HPDE6-E6E7 (cell line): ENCODE data around the gene MYO1F.
"Not testable (repeated sequence)": the region's sequence is repeated elsewhere in the genome, so short reads cannot be mapped to it uniquely, and the experiment has no call there.

Source experiments
- DNase-seq: peaks from one replicate; pipeline ENCODE4 v3.0.0; 2011; ENCODE audit warnings: missing footprints; ENCODE audit errors: extremely low spot score

Gene MYO1F

DNA sequence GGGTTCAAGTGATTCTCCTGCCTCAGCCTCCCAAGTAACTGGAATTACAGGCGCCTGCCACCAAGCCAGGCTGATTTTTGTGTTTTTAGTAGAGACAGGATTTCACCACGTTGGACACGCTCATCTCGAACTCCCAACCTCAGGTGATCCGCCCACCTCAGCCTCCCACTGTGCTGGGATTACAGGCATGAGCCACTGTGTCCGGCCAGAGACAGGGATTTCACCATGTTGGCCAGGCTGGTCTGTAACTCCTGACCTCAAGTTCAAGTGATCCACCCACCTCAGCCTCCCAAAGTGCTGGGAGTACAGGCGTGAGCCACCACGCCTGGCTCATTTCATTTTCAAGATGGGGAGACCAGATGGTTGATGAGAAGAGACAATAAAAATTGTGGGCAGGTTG is 12.4 kb downstream of the MYO1F start:
- DNase-seq: not testable (repeated sequence)

DNA sequence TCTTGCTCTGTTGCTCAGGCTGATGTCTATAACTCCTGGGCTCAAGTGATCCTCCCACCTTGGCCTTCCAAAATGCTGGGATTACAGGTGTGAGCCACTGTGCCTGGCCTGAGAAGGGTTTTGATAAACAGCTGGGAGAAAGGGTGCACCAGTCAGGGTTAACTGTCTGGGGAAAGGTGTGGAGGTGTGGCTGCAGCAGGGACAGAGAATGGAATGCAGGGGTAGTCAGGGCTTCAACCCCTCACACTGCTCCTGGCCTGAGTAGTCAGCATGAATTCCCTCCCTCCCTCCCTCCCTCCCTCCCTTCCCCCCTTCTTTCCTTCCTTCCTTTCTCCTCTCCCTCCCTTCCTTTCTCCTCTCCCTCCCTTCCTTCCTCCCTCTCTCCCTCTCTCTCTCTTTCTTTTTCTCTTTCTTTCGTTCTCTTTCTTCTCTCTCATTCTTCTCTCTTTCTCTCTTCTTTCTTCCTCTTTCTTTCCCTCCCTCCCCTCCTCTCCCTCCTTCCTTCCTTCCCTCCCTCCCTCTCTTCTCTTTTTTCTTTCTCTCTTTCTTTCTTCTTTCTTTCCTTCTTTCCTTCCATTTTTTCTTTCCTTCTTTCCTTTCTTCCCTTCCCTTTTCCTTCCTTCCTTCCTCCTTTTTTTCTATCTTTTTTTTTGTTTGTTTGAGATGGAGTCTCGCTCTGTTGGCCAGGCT is 16.0 kb downstream of the MYO1F start:
- DNase-seq: no peak

DNA sequence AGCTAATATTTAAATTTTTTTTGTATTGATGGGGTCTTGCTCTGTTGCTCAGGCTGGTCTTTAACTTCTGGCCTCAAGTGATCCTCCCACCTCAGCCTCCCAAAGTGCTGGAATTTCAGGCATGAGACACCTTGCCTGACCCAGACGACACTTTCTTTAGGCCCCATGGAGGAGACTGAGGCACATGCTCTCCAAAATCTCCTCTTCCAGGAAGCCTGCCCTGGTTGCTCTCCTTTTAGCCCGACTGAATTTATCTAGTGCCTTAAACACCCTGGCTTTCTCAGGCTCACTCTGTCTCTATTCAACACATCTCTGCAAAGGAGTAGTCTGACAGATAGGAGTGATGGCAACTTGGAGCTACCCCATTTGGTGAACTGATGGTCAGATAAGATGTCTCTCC is 18.9 kb downstream of the MYO1F start:
- DNase-seq: no peak

DNA sequence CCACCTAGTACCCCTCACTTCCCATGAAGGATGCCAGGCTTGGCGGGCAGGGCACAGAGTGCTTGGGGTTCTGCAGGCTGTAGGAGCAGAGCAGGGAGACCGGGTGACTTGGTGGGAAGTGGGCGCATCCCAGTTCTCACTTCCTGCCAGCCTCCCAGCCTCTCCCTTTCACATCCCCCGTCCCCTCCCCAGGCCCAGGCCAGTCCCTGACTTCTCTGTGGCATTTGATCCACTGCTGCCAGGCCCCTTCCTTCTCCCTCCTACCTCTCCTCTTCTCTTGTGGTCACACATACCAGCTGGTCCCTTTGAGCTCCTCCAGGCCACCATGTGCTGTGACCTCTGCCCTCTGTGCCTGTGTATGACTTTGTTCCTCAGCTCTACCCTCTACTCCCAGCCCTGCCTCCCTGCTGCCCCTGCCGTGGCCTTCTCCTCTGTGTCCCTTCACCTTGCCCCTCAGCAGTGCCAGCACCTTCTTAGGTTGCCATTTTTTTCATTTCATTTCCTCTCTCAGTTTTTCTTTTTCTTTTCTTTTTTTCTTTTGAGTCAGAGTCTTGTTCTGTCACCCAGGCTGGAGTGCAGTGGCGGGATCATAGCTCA is 19.5 kb downstream of the MYO1F start:
- no peak for DNase-seq

- DNase-seq: not testable (repeated sequence)
These were observed 23.5 kb downstream of the MYO1F start for GRCh38 chr19:8553729-8554128.

- DNase-seq: no peak
These were observed 24.4 kb downstream of the MYO1F start for GRCh38 chr19:8552810-8553209.

- no peak for DNase-seq
These were observed 27.2 kb downstream of the MYO1F start for GRCh38 chr19:8550070-8550469.

DNA sequence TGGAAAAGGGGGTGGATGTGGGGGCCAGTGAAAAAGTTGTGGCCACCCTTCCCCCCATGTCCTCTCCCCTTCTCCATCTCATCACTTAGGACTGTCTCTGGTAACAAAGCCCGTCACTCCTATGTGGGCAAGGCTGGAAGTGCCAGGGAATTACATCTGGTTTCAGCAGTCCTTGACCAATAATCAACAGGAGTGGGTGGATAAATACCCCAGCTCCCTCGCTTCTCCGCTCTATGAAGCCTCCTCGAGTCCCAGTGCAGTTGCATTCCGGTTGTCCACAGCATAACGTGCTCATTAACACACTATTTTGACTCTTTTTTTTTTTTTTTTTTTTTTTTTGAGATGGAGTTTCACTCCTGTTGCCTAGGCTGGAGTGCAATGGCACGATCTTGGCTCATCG is 31.5 kb downstream of the MYO1F start:
- no peak for DNase-seq

DNA sequence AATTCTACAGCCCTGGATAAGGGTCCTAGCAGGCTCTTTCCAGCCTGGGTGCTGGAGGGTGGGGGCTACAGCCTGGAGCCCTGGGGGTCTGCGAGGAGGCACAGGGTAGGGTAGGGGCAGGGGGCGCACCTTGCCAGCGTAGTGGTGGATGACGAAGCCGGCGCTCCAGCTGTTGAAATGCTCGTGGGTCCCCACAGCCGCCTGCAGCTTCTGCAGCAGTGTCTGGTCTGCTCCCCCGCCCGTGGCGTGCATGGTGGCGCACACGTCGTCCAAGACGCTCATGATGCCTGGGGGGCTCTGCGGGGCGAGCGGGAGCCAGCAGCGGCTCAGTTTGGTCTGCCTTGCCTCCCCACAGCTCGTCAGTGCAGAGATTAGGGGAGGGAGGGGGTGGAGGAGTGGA is 33.1 kb downstream of the MYO1F start:
- DNase-seq: no peak

DNA sequence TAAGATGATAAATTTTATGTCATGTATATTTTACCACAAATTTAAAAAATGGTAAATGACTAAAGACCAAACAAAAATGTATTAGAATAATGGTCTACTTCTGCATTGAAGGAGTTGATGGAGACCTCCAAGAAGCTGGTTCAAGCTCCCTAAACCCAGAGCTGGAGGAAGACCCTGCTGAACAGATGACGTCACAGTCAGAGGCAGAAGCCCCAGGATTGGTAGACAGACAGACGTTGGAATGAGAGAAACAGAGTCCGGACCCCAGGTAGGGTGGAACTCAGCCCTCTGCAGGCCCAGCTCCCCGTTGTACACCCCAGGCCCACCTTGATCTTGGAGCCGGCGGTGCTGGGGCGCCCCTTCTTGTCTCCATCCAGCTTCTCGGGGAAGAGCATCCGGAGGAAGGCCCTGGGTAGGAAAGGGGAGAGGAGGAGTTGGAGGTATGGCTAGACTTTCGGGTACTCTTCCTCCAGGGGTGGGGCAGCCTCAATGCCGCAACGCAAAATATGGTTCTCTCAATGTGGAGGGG is 37.6 kb downstream of the MYO1F start:
- no peak for DNase-seq

DNA sequence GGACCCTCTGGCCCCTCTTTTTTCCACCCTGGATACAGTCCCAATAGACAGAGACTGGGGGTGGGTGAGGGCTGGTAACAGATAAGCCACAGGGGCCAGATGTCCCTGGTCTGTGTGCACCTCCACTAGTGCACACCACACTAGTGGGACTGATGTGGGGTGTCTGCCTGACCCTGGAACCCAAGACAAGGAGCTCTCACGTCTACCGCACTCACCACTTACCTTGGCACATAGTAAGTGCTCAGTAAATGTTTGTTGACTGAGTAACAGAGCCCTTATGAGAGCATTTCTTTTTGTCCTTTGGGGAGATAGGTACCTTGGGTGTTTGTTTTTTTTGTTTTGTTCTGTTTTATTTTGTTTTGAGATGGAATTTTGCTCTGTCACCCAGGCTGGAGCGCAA is 40.1 kb downstream of the MYO1F start:
- no peak for DNase-seq

DNA sequence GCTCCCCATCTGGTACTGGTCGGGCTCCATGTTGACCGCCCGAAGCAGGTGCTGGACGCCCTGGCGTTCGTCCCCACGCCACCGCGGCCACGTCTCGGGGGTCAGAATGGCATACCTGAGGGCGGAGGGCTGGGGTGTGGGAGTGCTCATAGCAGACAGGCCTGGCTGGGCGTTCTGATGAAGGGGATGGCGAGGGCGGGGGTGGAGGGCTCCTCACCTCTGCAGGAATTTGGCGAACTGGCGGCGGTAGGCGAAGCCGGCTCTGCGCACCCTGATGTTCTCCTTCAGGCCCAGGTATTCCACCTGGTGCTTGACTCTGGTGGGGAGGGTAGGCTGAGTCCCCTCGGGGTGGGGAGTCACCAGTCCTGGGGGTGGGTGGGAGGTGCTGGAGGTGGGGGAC is 41.0 kb downstream of the MYO1F start:
- no peak for DNase-seq

DNA sequence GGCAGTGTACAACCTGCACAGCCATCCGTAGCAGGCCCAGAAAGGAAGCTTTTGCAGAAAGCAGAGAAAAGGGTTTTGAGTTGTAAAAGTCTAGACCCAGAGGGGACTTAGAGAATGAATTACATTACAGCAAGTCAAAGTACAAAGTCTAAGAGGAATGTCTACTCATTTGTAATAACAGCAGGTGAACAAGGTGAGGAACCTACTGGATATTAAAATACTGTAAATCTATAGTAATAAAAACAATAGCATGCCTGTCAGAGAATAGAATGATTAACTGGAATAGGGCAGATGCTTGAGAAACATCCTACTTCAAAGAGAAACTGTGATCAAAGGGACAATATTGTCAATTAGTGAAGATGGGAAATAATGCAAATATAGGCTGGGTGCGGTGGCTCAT is 45.0 kb downstream of the MYO1F start:
- no peak for DNase-seq

DNA sequence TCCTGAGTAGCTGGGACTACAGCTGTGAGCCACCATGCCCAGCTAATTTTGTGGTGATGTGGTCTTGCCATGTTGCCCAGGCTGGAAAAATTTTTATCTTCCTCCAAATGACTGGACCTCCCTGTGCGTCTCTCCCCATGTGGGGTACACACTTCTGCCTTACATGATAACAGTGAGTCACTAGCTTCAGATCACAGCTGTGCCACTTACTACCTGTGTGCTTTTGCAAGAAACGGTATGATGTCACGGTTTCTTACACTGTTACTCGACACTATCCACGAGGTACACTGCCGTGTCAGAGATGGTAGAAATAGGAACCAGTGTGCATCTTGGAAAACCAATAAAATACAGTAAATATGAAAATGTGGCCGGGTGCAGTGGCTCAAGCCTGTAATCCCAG is 45.8 kb downstream of the MYO1F start:
- no peak for DNase-seq

GRCh38 chr19:8530061-8530679 is 47.1 kb downstream of the MYO1F start:
- no peak for DNase-seq

DNA sequence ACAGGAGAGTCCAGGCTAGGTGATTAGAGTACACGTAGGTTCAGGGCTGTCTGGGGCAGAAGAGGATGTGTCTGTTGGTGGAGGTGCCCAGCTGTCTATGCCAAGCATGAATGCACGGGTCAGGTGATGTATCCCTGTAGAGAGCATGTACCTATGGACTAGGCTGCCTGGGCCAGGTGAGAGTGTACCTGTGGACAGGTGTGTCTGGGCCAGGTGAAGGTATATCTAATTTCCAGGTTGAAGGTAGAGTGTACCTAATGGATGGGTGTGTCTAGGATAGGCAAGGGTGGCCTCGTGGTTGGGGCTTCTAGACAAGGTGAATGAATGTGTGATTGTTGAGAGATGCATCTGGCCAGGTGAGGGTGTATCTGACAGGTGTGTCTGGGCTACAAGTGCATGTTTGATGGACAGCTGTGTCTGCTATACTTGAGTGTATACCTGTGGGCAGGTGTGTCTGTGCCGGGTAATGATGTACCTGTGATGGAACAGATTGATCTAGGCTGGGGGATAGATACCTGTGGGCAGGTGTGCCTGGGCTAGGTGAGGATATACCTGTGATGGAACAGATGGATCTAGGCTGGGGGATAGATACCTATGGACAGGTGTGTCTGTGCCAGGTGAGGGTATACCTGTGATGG is 47.8 kb downstream of the MYO1F start:
- no peak for DNase-seq

- DNase-seq: no peak
These were observed 48.7 kb downstream of the MYO1F start for GRCh38 chr19:8528500-8528899.

DNA sequence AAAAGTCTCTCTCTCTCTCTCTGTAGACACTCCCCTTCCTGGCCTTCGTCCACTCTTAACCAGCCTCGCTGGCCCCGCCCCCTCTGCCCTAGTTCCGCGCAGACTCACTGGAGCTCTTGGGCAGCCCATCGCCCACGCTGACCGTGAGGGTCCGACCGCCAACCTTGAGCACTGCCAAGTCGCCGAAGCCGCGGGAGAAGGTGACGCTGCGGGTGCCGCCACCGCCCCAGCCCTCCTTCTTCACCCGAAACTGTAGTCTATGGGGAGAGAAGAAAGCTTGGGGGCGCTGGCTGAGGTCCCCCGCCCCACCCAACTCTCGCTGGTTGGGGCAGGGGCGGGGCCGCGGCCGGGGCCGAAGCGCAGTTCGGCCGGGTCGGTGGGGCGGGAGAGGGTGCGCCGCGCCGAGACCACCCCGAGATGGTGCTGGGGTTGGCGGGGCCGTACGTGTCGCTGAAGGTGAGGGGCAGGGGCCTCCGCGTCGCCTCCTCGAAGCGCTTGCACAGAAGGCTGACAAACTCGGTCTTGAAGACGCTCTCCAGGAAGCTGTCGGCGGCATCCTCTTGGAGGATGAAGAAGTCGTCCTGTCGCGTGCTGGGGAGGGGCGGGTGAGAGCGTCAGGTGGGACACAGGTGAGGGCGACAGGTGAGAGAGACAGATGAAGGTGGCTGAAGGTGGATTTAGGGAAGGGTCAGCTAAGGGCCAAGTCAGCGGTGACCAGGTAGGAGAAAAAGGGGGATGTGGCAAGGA is 50.7 kb downstream of the MYO1F start:
- DNase-seq: no peak

DNA sequence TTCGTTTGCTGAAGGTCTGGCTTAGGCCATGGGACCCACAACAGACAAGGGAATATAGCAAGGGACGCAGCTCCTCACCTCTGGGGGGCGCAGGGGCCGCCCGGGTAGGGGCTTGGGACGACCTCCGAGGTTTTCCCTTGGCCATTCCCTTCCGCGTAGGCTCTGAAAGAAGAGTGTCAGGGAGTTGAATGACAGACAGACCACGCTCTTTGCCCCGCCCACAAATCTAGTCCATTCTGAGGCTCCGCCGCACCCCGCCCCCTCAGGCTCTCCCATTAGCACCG is 51.9 kb downstream of the MYO1F start:
- no peak for DNase-seq

- no peak for DNase-seq
These were observed 57.9 kb downstream of the MYO1F start for GRCh38 chr19:8519388-8519787.

GRCh38 chr19:8518536-8518935 is 58.7 kb downstream of the MYO1F start:
- DNase-seq: no peak
